H1 (cell line): Measurements from ENCODE around the gene CD28. TPM values are rescaled to one million over a fixed set of nuclear protein-coding genes. Genes with fewer than 3 reads are reported as not detected.

ENCODE experiments used
- ATF2 ChIP-seq: IDR thresholded peaks from 2 replicates; pipeline ENCODE4 v1.6.1; 2012; ENCODE audit warnings: low read length, inconsistent platforms
- CBX5 ChIP-seq: fragments of 300-800, 300-1000 bp; sonication (generic); IDR thresholded peaks from 2 replicates; pipeline ENCODE4 v1.7.1; 2016; ENCODE audit warnings: antibody characterized with exemption, low read length, low read depth
- EZH2 ChIP-seq: fragments of 200-600 bp; sonication (generic); IDR thresholded peaks from 2 replicates; pipeline ENCODE4 v1.7.1; 2012; ENCODE audit warnings: low read depth, mild to moderate bottlenecking, moderate library complexity, low read length, inconsistent platforms; ENCODE audit not compliant: severe bottlenecking
- PHF8 ChIP-seq: fragments of 200-600 bp; sonication (generic); conservative IDR thresholded peaks from 2 replicates; pipeline ENCODE4 v1.7.1; 2012; ENCODE audit warnings: low read depth, mild to moderate bottlenecking, inconsistent platforms, low read length, moderate library complexity
- RBBP5 ChIP-seq: IDR thresholded peaks from 2 replicates; pipeline ENCODE4 v1.7.1; 2012; ENCODE audit warnings: low read depth, mild to moderate bottlenecking, inconsistent platforms, low read length, moderate library complexity, borderline replicate concordance
- SIX5 ChIP-seq: IDR thresholded peaks from 2 replicates; pipeline ENCODE4 v1.6.1; 2011; ENCODE audit warnings: mild to moderate bottlenecking, low read depth, low read length
- SP4 ChIP-seq: IDR thresholded peaks from 2 replicates; pipeline ENCODE4 v1.6.1; 2012; ENCODE audit warnings: low read length, inconsistent platforms
- polyA plus RNA-seq, 7 experiments: library from polyadenylated mRNA; depleted of rRNA in 3 of 7; stranded (reverse) in 5 of 7; unstranded in 2 of 7; fragments of >200 nt in 5 of 7; fragments of 200-250 nt in 2 of 7; gene quantifications; 1 replicate in 5 of 7; 2 replicates in 1 of 7; 4 replicates in 1 of 7; pipeline versions ENCODE4 v1.2.1 to v1.2.3, GENCODE V29; 2011 to 2013; ENCODE audit warnings: missing spikeins in 2 of 7, mixed read lengths in 2 of 7
- total RNA-seq: library from RNA; stranded (reverse); fragmentation: NEBNext Ultra II Directional; extraction: Animal tissue kit (Norgen Biotek cat#: 25700); gene quantifications from 2 replicates; pipeline ENCODE4 v1.2.1, GENCODE V29; 2021
- TF ChIP-seq, protein P1 (sequence below): fragments of 300-600 bp; sonication (generic); IDR thresholded peaks from 2 replicates; pipeline ENCODE4 v1.7.1; 2012; ENCODE audit warnings: low read length, moderate library complexity, mild to moderate bottlenecking, inconsistent platforms; ENCODE audit not compliant: insufficient replicate concordance

Gene CD28
- total and polyA plus RNA-seq, 2 of the 8 experiments (the other 6 are each of a cell fraction or from before 2014, with no cell fraction given): not detected

- TF ChIP-seq, protein P1, sequence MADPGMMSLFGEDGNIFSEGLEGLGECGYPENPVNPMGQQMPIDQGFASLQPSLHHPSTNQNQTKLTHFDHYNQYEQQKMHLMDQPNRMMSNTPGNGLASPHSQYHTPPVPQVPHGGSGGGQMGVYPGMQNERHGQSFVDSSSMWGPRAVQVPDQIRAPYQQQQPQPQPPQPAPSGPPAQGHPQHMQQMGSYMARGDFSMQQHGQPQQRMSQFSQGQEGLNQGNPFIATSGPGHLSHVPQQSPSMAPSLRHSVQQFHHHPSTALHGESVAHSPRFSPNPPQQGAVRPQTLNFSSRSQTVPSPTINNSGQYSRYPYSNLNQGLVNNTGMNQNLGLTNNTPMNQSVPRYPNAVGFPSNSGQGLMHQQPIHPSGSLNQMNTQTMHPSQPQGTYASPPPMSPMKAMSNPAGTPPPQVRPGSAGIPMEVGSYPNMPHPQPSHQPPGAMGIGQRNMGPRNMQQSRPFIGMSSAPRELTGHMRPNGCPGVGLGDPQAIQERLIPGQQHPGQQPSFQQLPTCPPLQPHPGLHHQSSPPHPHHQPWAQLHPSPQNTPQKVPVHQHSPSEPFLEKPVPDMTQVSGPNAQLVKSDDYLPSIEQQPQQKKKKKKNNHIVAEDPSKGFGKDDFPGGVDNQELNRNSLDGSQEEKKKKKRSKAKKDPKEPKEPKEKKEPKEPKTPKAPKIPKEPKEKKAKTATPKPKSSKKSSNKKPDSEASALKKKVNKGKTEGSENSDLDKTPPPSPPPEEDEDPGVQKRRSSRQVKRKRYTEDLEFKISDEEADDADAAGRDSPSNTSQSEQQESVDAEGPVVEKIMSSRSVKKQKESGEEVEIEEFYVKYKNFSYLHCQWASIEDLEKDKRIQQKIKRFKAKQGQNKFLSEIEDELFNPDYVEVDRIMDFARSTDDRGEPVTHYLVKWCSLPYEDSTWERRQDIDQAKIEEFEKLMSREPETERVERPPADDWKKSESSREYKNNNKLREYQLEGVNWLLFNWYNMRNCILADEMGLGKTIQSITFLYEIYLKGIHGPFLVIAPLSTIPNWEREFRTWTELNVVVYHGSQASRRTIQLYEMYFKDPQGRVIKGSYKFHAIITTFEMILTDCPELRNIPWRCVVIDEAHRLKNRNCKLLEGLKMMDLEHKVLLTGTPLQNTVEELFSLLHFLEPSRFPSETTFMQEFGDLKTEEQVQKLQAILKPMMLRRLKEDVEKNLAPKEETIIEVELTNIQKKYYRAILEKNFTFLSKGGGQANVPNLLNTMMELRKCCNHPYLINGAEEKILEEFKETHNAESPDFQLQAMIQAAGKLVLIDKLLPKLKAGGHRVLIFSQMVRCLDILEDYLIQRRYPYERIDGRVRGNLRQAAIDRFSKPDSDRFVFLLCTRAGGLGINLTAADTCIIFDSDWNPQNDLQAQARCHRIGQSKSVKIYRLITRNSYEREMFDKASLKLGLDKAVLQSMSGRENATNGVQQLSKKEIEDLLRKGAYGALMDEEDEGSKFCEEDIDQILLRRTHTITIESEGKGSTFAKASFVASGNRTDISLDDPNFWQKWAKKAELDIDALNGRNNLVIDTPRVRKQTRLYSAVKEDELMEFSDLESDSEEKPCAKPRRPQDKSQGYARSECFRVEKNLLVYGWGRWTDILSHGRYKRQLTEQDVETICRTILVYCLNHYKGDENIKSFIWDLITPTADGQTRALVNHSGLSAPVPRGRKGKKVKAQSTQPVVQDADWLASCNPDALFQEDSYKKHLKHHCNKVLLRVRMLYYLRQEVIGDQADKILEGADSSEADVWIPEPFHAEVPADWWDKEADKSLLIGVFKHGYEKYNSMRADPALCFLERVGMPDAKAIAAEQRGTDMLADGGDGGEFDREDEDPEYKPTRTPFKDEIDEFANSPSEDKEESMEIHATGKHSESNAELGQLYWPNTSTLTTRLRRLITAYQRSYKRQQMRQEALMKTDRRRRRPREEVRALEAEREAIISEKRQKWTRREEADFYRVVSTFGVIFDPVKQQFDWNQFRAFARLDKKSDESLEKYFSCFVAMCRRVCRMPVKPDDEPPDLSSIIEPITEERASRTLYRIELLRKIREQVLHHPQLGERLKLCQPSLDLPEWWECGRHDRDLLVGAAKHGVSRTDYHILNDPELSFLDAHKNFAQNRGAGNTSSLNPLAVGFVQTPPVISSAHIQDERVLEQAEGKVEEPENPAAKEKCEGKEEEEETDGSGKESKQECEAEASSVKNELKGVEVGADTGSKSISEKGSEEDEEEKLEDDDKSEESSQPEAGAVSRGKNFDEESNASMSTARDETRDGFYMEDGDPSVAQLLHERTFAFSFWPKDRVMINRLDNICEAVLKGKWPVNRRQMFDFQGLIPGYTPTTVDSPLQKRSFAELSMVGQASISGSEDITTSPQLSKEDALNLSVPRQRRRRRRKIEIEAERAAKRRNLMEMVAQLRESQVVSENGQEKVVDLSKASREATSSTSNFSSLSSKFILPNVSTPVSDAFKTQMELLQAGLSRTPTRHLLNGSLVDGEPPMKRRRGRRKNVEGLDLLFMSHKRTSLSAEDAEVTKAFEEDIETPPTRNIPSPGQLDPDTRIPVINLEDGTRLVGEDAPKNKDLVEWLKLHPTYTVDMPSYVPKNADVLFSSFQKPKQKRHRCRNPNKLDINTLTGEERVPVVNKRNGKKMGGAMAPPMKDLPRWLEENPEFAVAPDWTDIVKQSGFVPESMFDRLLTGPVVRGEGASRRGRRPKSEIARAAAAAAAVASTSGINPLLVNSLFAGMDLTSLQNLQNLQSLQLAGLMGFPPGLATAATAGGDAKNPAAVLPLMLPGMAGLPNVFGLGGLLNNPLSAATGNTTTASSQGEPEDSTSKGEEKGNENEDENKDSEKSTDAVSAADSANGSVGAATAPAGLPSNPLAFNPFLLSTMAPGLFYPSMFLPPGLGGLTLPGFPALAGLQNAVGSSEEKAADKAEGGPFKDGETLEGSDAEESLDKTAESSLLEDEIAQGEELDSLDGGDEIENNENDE: no peak
- TF ChIP-seq SIX5 (no peak), ATF2 (no peak), CBX5 (no peak), SP4 (no peak), RBBP5 (no peak), EZH2 (no peak), PHF8 (no peak)
These were observed 52.6 kb downstream of the CD28 start (continued) for GRCh38 chr2:203758841-203759689.
